ENCODE data around the gene SMIM11. TPM values are rescaled to one million over a fixed set of nuclear protein-coding genes. Genes with fewer than 3 reads are reported as not detected.
"Not testable (repeated sequence)": the region's sequence is repeated elsewhere in the genome, so short reads cannot be mapped to it uniquely, and the experiment has no call there.

Gene SMIM11, protein sequence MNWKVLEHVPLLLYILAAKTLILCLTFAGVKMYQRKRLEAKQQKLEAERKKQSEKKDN
- 10 to 100 TPM in 1 of 3 donors, 1 to 10 TPM in 2; 1.7 to 12.1 (median 3.8) TPM for total RNA-seq
- long read RNA-seq, donor 1, partial matches to known transcripts: 0 of 4 reads
- long read RNA-seq, donor 1, other reads (novel, unspliced or antisense): 0 of 4 reads
- long read RNA-seq, donor 2, transcript SMIM11A-201 (4 exons, 850 nt): major isoform, 5 of 7 reads
- long read RNA-seq, donor 2, partial matches to known transcripts: 2 of 7 reads
- long read RNA-seq, donor 2, other reads (novel, unspliced or antisense): 0 of 7 reads

DNA sequence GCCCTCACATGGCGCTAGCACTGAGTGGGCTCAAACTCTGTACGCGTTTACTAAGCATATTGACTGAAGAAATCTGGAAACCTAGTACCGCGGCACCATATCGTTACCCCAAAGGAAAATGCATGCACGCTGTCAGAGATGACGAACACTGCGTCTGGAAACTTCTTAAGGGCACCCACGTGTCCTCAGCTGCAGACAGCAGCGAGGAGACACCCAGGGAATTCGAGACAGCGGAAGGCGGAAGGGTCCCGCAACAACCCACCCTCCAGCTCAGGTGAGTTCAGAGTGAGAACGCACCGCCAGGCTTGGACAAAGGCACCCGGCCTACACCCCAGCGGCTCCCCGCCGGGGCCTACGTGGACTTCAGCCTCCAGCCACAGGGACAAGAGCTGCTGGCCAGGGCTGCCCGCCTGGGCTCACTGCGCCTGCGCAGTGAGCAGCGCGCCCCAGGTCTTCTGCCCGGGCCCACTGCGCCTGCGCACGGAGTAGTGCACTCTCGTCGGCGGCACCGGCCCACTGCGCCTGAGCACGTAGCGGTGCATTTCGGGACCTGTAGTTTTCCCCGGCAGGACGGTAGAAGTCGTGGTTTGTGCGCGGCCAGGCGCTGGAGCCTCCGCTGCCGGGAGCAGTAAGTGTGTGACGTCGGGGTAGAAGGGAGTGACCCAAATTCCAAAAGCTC is at the start of gene SMIM11:
SMIM11 (plus strand) TSS at position 568 of the 679 bp plus-strand sequence. CDS start 3,998 bp downstream, outside the sequence.
- intact Hi-C loops (cut with DNase I, micrococcal nuclease); DNase-seq; H3K4me1 ChIP-seq (ENCODE audit: low read depth); H3K36me3 ChIP-seq (ENCODE audit: low read depth); H3K9me3 ChIP-seq; H3K4me3 ChIP-seq: not testable (repeated sequence)
- peak; percentile 99 for ATAC-seq

DNA sequence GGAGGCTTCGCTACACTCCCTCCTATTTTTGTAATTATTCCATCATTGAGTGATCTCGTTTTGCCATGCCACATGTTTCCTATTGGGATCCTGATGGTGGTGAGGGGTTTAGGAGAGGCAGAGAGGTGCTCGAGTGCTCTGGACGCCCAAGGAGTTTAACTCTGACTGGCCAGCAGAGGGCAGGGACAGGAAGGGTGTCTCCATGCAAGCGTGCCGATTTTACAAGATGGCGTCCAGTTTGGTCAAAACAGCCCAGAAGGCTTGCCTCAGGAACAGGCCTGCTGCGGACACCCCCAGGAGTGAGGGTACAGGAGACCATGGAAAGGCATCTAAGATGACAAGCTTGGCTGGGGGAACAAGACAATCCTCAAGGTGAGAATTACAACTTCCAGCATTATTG is 45.3 kb upstream of the SMIM11 start:
- H3K36me3 ChIP-seq (ENCODE audit: low read depth): no peaks in the 10 kb centered on the region
- H3K4me1 ChIP-seq (ENCODE audit: low read depth): no peaks in the 10 kb centered on the region
- ATAC-seq (no peak), DNase-seq (no peak)
- H3K4me3 ChIP-seq: no peak overlapping the region
- TF ChIP-seq, protein P1, sequence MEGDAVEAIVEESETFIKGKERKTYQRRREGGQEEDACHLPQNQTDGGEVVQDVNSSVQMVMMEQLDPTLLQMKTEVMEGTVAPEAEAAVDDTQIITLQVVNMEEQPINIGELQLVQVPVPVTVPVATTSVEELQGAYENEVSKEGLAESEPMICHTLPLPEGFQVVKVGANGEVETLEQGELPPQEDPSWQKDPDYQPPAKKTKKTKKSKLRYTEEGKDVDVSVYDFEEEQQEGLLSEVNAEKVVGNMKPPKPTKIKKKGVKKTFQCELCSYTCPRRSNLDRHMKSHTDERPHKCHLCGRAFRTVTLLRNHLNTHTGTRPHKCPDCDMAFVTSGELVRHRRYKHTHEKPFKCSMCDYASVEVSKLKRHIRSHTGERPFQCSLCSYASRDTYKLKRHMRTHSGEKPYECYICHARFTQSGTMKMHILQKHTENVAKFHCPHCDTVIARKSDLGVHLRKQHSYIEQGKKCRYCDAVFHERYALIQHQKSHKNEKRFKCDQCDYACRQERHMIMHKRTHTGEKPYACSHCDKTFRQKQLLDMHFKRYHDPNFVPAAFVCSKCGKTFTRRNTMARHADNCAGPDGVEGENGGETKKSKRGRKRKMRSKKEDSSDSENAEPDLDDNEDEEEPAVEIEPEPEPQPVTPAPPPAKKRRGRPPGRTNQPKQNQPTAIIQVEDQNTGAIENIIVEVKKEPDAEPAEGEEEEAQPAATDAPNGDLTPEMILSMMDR (IDR thresholded peaks at IDR 0.05): no peak
- H3K9me3 ChIP-seq: no peaks in the 10 kb centered on the region
- intact Hi-C loops (cut with DNase I, micrococcal nuclease): loop anchor here in 1 of 2 donors (10.0 kb wide), 1 partner anchor 55 kb away; no protein-coding TSS in a partner anchor

DNA sequence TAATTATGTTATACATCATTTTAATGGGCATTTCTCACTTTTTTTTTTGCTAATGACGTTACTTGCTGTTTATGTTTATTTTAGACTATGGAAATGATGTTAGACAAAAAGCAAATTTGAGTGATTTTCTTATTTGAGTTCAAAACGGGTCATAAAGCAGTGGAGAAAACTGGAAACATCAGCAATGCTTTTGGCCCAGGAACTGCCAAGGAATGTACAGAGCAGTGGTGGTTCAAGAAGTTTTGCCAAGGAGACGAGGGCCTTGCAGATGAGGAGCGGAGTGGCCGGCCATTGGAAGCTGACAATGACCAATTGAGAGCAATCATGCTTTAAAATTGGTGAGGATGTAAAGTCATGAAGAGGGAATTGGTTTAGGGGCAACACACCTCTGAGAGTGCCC is 43.6 kb upstream of the SMIM11 start:
- ATAC-seq (no peak), DNase-seq (no peak)
- H3K36me3 ChIP-seq (ENCODE audit: low read depth): no peaks in the 10 kb centered on the region
- intact Hi-C loops (cut with DNase I, micrococcal nuclease): loop anchor here in 1 of 2 donors (10.0 kb wide), 1 partner anchor 57 kb away; no protein-coding TSS in a partner anchor
- no peak overlapping the region for H3K4me3 ChIP-seq
- H3K9me3 ChIP-seq: no peaks in the 10 kb centered on the region
- TF ChIP-seq, protein P1 (IDR thresholded peaks at IDR 0.05): no peak
- H3K4me1 ChIP-seq (ENCODE audit: low read depth): no peaks in the 10 kb centered on the region

DNA sequence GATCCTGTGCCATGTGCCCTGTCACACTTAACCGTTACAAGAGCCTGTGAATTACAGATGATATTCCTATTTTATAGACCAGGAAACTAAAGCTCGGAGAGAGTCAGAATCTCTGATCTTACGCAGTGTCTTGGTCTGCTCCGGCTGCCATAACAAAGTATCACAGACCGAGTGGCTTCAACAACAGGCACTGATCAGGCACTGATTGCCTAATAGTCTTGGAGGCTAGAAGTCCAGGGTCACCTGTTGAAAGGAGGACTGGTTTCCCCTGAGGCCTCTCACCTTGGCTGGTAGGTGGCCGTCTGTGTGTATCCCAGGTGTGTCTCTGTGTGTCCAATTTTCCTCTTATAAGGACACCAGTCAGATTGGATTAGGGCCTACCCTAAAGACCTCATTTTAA is 43.0 kb upstream of the SMIM11 start:
- H3K4me1 ChIP-seq (ENCODE audit: low read depth): no peaks in the 10 kb centered on the region
- TF ChIP-seq, protein P1 (IDR thresholded peaks at IDR 0.05): no peak
- no peak for DNase-seq
- no peaks in the 10 kb centered on the region for H3K9me3 ChIP-seq
- no peak overlapping the region for H3K4me3 ChIP-seq
- ATAC-seq: no peak
- H3K36me3 ChIP-seq (ENCODE audit: low read depth): no peaks in the 10 kb centered on the region
- intact Hi-C loops (cut with DNase I, micrococcal nuclease): loop anchor here in 1 of 2 donors (10.0 kb wide), 1 partner anchor 58 kb away; no protein-coding TSS in a partner anchor

DNA sequence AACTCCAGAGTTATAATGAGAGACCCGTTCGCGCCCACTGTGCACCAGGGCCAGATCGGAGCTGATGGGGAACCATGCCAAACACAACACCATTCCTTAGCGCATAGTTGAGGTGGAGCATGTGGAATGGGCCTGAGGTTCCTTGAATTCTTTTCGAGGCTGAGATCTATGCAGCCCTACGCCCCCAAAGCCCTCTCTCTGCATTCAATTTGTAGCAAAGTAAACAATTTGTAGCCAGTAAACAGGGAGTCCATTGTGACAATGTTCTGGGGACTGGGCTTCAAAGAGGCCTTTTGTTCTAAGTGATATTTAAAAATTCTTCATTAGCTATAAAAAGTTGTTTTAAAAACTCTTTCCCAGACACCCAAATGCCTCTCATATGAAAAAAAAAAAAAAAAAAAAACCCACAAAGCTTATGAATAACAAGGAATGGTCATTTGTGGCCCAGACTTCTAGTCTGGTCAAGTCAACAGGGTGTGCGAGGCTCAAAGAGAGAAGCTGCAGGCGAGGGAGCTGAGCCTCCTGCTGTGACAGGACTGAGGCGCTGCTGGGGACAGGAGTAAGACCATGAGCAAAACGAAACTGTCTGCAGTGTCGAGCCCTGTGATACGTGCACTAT is 42.1 kb upstream of the SMIM11 start:
- Histone ChIP-seq H3K4me3 (no peak overlapping the region), H3K9me3 (no peaks in the 10 kb centered on the region), H3K36me3 (ENCODE audit: low read depth) (no peaks in the 10 kb centered on the region), H3K4me1 (ENCODE audit: low read depth) (no peaks in the 10 kb centered on the region)
- TF ChIP-seq, protein P1 (IDR thresholded peaks at IDR 0.05): no peak
- ATAC-seq (no peak), DNase-seq (no peak)
- intact Hi-C loops (cut with DNase I, micrococcal nuclease): loop anchor here in 1 of 2 donors (10.0 kb wide), 1 partner anchor 58 kb away; no protein-coding TSS in a partner anchor
